Body of pancreas (tissue), 4 donors: ENCODE results near the gene PPM1H.

Experiments
- POLR2A ChIP-seq, 3 donors: fragments of 450-650 bp; IDR thresholded peaks; one replicate each; pipeline ENCODE4 v1.6.1; 2016; ENCODE audit warnings: antibody characterized with exemption in 3 of 3, mild to moderate bottlenecking in 2 of 3
- TF ChIP-seq, protein P1 (sequence below), 7 experiments: fragments of 450-650 bp in 4 of 7; fragments of 200-600 bp in 3 of 7; sonication (generic) in 3 of 7; IDR thresholded peaks; one replicate each; pipeline ENCODE4 v1.5.1; 2016 to 2019; ENCODE audit warnings: antibody characterized with exemption in 7 of 7

DNA sequence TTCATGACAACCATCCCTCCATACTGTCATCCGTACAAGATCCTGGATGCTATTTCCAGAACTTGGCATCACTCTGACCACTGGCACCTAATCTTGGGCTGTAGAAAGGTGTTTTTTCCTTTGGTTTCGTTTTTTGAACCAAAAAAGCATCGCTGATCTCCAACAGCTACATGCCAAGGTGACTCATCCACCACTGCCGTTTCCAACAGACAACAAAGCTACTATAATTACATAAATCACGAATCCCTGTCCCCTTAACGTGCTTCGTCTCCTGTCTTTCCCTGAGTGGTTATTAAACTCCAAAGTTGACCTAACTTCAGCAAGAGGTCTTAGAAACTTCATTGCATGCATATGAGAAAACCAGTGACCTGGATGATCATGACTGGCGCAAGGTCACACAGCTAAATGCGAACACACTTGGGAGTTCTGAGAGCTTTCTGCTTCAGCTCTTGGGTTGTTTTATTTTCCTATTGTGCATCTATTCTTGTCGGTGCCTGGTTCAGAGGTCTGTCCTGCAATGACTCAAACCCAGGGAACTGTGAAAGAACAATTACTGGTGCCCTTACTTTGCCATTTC is 99.9 kb downstream of the PPM1H start:
- TF ChIP-seq, protein P1, sequence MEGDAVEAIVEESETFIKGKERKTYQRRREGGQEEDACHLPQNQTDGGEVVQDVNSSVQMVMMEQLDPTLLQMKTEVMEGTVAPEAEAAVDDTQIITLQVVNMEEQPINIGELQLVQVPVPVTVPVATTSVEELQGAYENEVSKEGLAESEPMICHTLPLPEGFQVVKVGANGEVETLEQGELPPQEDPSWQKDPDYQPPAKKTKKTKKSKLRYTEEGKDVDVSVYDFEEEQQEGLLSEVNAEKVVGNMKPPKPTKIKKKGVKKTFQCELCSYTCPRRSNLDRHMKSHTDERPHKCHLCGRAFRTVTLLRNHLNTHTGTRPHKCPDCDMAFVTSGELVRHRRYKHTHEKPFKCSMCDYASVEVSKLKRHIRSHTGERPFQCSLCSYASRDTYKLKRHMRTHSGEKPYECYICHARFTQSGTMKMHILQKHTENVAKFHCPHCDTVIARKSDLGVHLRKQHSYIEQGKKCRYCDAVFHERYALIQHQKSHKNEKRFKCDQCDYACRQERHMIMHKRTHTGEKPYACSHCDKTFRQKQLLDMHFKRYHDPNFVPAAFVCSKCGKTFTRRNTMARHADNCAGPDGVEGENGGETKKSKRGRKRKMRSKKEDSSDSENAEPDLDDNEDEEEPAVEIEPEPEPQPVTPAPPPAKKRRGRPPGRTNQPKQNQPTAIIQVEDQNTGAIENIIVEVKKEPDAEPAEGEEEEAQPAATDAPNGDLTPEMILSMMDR (IDR thresholded peaks at IDR 0.05): no peak
- TF ChIP-seq POLR2A (IDR thresholded peaks at IDR 0.05): no peak
